Bronchial smooth muscle cell (primary cell): ENCODE measurements around the gene EDNRB. TPM values are rescaled to one million over a fixed set of nuclear protein-coding genes. Genes with fewer than 3 reads are reported as not detected.

Experiments
- total RNA-seq: library from RNA; depleted of rRNA; stranded (reverse); fragments of >200 nt; gene quantifications from 2 replicates; pipeline ENCODE4 v1.2.1, GENCODE V29; 2014

EDNRB gene
- 46.2 and 62.6 TPM in 2 replicates for total RNA-seq

DNA sequence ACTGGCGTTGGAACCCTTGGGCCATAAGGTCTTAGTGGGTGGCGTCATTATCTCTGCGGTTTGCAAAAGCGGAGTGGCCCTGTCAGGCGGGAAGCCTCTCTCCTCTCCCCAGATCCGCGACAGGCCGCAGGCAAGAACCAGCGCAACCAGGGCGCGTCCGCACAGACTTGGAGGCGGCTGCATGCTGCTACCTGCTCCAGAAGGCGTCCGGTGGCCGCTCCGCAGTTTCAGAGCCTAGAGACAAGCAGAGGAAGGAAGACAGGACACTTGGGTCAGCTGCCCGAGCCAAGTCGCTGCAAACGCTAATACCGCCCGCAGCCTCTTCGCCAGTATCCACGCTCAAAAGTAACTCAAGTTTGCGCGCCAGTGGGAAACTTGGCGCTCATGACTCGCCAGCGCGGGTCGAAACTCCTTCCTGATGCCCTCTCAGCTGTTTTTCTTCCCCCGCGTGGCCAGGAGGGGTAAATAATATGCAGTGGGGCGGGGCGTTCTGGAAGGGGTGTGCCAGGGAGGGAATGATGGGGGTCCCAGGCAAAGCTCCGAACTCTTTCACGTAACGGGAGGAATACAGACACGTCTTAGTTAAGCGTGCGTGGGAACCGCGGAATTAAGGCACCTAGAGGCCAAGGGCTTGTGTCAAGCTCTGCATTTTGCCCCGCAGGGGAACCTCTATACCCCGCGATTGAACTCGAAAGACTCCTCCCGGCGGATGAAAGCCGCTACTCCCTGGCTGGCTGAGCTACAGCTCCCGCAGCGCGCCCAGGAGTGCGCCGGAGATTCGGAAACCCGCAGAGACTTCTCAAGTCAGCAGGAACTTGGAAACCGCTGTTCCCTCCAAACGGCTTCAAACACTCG lies at the start of gene EDNRB:
TSS of gene EDNRB (minus strand) at position 441 of the 855 bp plus-strand sequence. CDS start at position 183, 258 bp downstream.

Other genes with a start within 250 kb of the EDNRB start
- gene SLAIN1, start 221.1 kb downstream of the EDNRB start, total RNA-seq: 0.16 and 0.26 TPM in 2 replicates